PFSK-1 (cell line): Measurements from ENCODE around the gene ARL14EPL.

Experiments
- FOXP2 ChIP-seq: optimal IDR thresholded peaks from 2 replicates; pipeline ENCODE3; 2011; ENCODE audit warnings: borderline replicate concordance, control low read depth, inconsistent platforms; ENCODE audit not compliant: insufficient read depth; ENCODE audit errors: extremely low read length, extremely low read depth
- POLR2AphosphoS5 ChIP-seq: IDR thresholded peaks from 2 replicates; pipeline ENCODE4 v1.6.1; 2012; ENCODE audit warnings: low read depth, mild to moderate bottlenecking, control low read depth, low read length, moderate library complexity
- REST ChIP-seq, 2 experiments: IDR thresholded peaks; 2 replicates each; pipeline versions ENCODE4 v1.6.1 to v1.8.0; 2011 to 2012; ENCODE audit warnings: low read depth in 2 of 2, low read length in 2 of 2, control low read depth in 1 of 2, inconsistent platforms in 1 of 2, mild to moderate bottlenecking in 1 of 2, moderate library complexity in 1 of 2; ENCODE audit not compliant: insufficient read depth in 1 of 2
- SIN3A ChIP-seq: IDR thresholded peaks from 2 replicates; pipeline ENCODE4 v1.6.1; 2012; ENCODE audit warnings: mild to moderate bottlenecking, low read length, moderate library complexity, borderline replicate concordance; ENCODE audit not compliant: insufficient read depth
- TAF1 ChIP-seq: IDR thresholded peaks from 2 replicates; pipeline ENCODE4 v1.6.1; 2012; ENCODE audit warnings: low read length, control low read depth, borderline replicate concordance; ENCODE audit not compliant: insufficient read depth

Gene ARL14EPL

GRCh38 chr5:116062352-116062751 is 30.1 kb downstream of the ARL14EPL start:
- no peak for TF ChIP-seq TAF1
- TF ChIP-seq POLR2AphosphoS5 = no peak
- TF ChIP-seq FOXP2 = no peak
- no peak for TF ChIP-seq SIN3A
- TF ChIP-seq REST (IDR thresholded peaks at IDR 0.05; ENCODE audit: insufficient read depth in 1 of 2, low read depth in 2 of 2, low read length in 2 of 2) = no peak

- TF ChIP-seq REST (IDR thresholded peaks at IDR 0.05; ENCODE audit: insufficient read depth in 1 of 2, low read depth in 2 of 2, low read length in 2 of 2) = no peak
- no peak for TF ChIP-seq POLR2AphosphoS5
- TF ChIP-seq FOXP2 = no peak
- TF ChIP-seq SIN3A = no peak
- no peak for TF ChIP-seq TAF1
Measured at GRCh38 chr5:116063950-116064349, 31.7 kb downstream of the ARL14EPL start.

- no peak for TF ChIP-seq TAF1
- no peak for TF ChIP-seq POLR2AphosphoS5
- no peak for TF ChIP-seq SIN3A
- no peak for TF ChIP-seq REST (IDR thresholded peaks at IDR 0.05; ENCODE audit: insufficient read depth in 1 of 2, low read depth in 2 of 2, low read length in 2 of 2)
- no peak for TF ChIP-seq FOXP2
Measured at GRCh38 chr5:116068028-116068632, 35.9 kb downstream of the ARL14EPL start.

- TF ChIP-seq POLR2AphosphoS5 (no peak), FOXP2 (no peak), REST (IDR thresholded peaks at IDR 0.05; ENCODE audit: insufficient read depth in 1 of 2, low read depth in 2 of 2, low read length in 2 of 2) (no peak), TAF1 (no peak), SIN3A (no peak)
Measured at GRCh38 chr5:116071211-116071610, 38.9 kb downstream of the ARL14EPL start.
